ENCODE data around the gene KLHL14.

Gene KLHL14

DNA sequence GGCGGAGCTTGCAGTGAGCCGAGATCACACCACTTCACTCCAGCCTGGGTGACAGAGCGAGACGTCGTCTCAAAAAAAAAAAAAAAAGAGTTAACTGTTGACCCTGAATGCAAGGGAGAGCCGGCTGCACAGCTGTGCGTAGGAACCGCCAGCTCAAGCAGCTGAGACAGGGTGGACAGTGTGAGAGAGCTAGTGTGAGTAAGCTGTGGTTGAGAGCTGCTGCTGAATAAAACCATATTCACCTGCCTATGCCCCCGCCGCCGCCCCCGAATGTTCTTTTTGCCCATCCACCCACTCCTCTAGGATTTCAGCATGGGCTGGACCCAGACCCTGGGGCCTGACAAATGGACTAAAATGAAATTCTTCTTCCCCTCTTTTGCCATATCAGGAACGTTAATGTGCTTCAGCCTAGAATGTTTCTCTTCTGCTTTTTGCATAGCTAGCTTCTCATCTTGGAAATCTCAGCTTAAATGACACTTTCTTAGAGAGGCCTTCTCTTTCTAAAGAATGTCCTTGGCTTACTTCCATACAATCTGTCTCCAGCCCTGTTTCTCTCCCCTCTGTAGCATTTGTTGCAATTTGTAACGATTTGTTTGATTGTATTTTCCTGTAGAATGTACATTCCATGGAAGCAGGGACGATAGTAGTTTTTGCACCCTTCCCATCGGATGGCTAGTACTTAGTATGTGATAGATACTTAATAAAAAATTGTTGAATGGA, 142.7 kb downstream of the KLHL14 start:
- no peak for DNase-seq

DNA sequence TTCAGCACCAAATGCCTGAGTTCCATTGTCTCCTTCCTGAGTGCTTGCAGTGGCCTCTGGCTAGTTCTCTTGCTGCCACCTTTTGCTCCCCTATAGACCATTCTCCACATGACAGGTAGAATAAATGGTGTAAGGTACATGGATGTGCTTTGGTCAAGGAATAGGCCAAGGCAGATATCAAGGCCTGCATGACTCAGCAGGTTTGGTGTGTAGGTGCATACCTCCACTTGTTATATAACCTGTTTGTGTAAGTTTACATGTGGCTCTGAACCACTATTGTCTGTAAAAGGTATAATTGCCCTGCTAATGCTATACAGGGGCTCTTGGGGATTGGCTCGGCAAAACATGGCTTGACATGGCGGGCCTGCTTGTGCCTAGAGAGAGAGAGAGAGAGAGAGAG, 143.5 kb downstream of the KLHL14 start:
- no peak for DNase-seq

DNA sequence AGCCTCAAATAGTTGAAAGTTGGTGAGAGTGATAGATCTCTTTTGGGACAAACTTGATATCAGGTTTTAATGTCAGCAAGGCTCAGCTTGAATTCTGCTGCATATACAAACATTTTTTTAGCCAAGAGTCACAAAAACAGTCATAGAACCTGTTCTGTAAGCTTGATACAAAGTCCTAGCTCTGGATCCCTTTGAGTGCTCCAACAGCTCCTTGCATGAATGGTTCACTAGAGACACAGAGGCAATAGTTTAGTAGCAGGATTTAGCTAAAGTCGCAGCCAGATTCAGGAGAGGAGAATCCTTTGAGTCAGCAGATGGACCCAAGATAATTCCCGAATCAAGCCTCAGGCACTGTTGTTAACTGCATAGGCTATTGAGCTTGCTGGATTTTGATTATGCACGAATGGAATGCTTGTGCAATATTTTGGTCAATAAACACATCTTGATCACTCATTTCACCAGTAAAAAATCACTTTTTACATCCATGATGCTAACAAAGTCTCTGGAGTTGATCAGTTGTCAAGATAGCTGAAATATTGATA, 148.6 kb downstream of the KLHL14 start:
- DNase-seq = peak; percentile 81

DNA sequence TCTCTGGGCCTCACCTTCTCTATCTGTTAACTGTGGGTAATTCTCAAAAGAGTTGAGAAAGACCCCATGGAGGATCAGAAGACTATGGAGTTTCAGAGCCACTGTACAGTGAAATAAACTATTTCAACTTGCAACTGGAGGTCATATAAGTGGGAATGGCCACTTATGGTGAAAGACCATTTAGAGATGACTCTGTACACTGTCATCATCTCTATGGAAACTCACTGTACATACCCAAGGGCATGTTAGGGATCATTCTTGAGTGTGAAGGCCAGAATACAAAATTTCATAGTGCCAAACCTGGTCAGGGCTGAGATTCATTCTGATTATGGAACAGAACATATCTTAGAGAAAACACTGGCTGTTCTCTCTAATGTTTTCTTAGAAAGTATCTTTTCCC, 149.3 kb downstream of the KLHL14 start:
- no peak for DNase-seq

Data from NCI-H82 (cell line).